ENCODE results near the gene DIS3L2. TPM values are rescaled to one million over a fixed set of nuclear protein-coding genes. Genes with fewer than 3 reads are reported as not detected.

The DIS3L2 gene
- total RNA-seq, 4 donors from 2014 or later: 13.3 to 31.0 (median 23.6) TPM

- Histone ChIP-seq H3K27me3 (no peaks in the 10 kb centered on the region), H3K27ac (no peak overlapping the region), H3K4me1 (peaks cover 0 to 6% (median 0%) of the 10 kb centered on the region in 3 donors), H3K4me3 (no peak overlapping the region), H3K36me3 (peaks cover 0 to 43% of the 10 kb centered on the region in 2 donors), H3K9me3 (no peaks in the 10 kb centered on the region)
- TF ChIP-seq, protein P1, sequence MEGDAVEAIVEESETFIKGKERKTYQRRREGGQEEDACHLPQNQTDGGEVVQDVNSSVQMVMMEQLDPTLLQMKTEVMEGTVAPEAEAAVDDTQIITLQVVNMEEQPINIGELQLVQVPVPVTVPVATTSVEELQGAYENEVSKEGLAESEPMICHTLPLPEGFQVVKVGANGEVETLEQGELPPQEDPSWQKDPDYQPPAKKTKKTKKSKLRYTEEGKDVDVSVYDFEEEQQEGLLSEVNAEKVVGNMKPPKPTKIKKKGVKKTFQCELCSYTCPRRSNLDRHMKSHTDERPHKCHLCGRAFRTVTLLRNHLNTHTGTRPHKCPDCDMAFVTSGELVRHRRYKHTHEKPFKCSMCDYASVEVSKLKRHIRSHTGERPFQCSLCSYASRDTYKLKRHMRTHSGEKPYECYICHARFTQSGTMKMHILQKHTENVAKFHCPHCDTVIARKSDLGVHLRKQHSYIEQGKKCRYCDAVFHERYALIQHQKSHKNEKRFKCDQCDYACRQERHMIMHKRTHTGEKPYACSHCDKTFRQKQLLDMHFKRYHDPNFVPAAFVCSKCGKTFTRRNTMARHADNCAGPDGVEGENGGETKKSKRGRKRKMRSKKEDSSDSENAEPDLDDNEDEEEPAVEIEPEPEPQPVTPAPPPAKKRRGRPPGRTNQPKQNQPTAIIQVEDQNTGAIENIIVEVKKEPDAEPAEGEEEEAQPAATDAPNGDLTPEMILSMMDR (IDR thresholded peaks at IDR 0.05): no peak
- TF ChIP-seq EP300 (IDR thresholded peaks at IDR 0.05) (no peak), POLR2AphosphoS5 (IDR thresholded peaks at IDR 0.05) (no peak), POLR2A (IDR thresholded peaks at IDR 0.05) (no peak)
- 89 to 100% methylated on average over 1 to 4 of the region's 6 CpGs for WGBS, 2 donors (ENCODE audit: low coverage in 1 of 2)
- no peak for ATAC-seq
Observed at GRCh38 chr2:232299927-232300674, 338.6 kb downstream of the DIS3L2 start.

GRCh38 chr2:232300894-232301387, 339.4 kb downstream of the DIS3L2 start:
- no peak for ATAC-seq
- Histone ChIP-seq H3K27ac (no peak overlapping the region), H3K9me3 (no peaks in the 10 kb centered on the region), H3K4me3 (no peak overlapping the region), H3K4me1 (peaks cover 0 to 6% (median 0%) of the 10 kb centered on the region in 3 donors), H3K27me3 (no peaks in the 10 kb centered on the region), H3K36me3 (peaks cover 0 to 46% of the 10 kb centered on the region in 2 donors)
- TF ChIP-seq EP300 (IDR thresholded peaks at IDR 0.05) (no peak), POLR2AphosphoS5 (IDR thresholded peaks at IDR 0.05) (no peak), POLR2A (IDR thresholded peaks at IDR 0.05) (no peak)
- TF ChIP-seq, protein P1 (IDR thresholded peaks at IDR 0.05): no peak
- WGBS, 2 donors (ENCODE audit: low coverage in 1 of 2): 88 to 89% methylated on average over 5 to 6 of the region's 6 CpGs

GRCh38 chr2:232304236-232304635, 342.7 kb downstream of the DIS3L2 start:
- WGBS, 2 donors (ENCODE audit: low coverage in 1 of 2): 96% methylated on average over 5 to 6 of the region's 6 CpGs
- ATAC-seq: no peak
- Histone ChIP-seq H3K27ac (no peak overlapping the region), H3K27me3 (no peaks in the 10 kb centered on the region), H3K36me3 (peaks cover 0 to 61% of the 10 kb centered on the region in 2 donors), H3K9me3 (no peaks in the 10 kb centered on the region), H3K4me3 (no peak overlapping the region), H3K4me1 (no peaks in the 10 kb centered on the region)
- TF ChIP-seq, protein P1 (IDR thresholded peaks at IDR 0.05): no peak
- TF ChIP-seq POLR2A (IDR thresholded peaks at IDR 0.05): no peak
- no peak for TF ChIP-seq POLR2AphosphoS5 (IDR thresholded peaks at IDR 0.05)

GRCh38 chr2:232306741-232307305, 345.3 kb downstream of the DIS3L2 start:
- TF ChIP-seq EP300 (IDR thresholded peaks at IDR 0.05) (no peak), POLR2A (IDR thresholded peaks at IDR 0.05) (no peak), POLR2AphosphoS5 (IDR thresholded peaks at IDR 0.05) (no peak)
- TF ChIP-seq, protein P1 (IDR thresholded peaks at IDR 0.05): no peak
- ATAC-seq: no peak
- WGBS, 2 donors (ENCODE audit: low coverage in 1 of 2): 94 to 96% methylated on average over 6 to 7 of the region's 7 CpGs
- H3K4me1 ChIP-seq: no peaks in the 10 kb centered on the region
- peaks cover 0 to 2% (median 0%) of the 10 kb centered on the region in 3 donors for H3K9me3 ChIP-seq
- peaks cover 0 to 44% of the 10 kb centered on the region in 2 donors for H3K36me3 ChIP-seq
- no peak overlapping the region for H3K27ac ChIP-seq
- H3K4me3 ChIP-seq: no peak overlapping the region
- H3K27me3 ChIP-seq: no peaks in the 10 kb centered on the region
